ENCODE results near the gene MYL12A.

The MYL12A gene

GRCh38 chr18:3283253-3283863 is 35.8 kb downstream of the MYL12A start:
- TF ChIP-seq, protein P1, sequence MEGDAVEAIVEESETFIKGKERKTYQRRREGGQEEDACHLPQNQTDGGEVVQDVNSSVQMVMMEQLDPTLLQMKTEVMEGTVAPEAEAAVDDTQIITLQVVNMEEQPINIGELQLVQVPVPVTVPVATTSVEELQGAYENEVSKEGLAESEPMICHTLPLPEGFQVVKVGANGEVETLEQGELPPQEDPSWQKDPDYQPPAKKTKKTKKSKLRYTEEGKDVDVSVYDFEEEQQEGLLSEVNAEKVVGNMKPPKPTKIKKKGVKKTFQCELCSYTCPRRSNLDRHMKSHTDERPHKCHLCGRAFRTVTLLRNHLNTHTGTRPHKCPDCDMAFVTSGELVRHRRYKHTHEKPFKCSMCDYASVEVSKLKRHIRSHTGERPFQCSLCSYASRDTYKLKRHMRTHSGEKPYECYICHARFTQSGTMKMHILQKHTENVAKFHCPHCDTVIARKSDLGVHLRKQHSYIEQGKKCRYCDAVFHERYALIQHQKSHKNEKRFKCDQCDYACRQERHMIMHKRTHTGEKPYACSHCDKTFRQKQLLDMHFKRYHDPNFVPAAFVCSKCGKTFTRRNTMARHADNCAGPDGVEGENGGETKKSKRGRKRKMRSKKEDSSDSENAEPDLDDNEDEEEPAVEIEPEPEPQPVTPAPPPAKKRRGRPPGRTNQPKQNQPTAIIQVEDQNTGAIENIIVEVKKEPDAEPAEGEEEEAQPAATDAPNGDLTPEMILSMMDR (IDR thresholded peaks at IDR 0.05; ENCODE audit: insufficient read depth, low read depth, low read length, missing control alignments): no peak
- no peak for DNase-seq (ENCODE audit: low read depth)
- no peak overlapping the region for H3K4me3 ChIP-seq (ENCODE audit: low read length)

DNA sequence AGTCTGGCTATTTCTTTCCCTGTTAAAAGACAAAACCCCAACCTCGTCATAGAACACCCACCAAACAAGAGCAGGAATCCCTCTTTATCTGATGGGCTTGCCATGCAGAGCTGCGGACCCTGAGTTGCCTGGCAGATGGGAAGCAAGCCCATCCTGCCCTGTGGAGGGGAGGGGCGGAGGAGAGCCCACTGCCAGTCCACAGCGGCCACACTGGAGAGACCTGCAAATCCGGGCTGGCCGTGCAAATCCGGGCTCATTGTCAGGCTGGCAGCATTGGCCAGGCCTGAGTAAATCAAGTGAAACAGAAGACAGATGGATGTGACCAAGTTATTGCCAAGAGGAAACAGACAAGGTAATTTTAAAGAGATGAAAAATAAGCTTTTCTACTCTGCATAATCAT is 36.3 kb downstream of the MYL12A start:
- no peak for DNase-seq (ENCODE audit: low read depth)
- TF ChIP-seq, protein P1 (IDR thresholded peaks at IDR 0.05; ENCODE audit: insufficient read depth, low read depth, low read length, missing control alignments): no peak
- H3K4me3 ChIP-seq (ENCODE audit: low read length): no peak overlapping the region

- TF ChIP-seq, protein P1 (IDR thresholded peaks at IDR 0.05; ENCODE audit: insufficient read depth, low read depth, low read length, missing control alignments): no peak
- H3K4me3 ChIP-seq (ENCODE audit: low read length): no peak overlapping the region
- DNase-seq (ENCODE audit: low read depth): no peak
Measured at GRCh38 chr18:3284501-3284900, 36.9 kb downstream of the MYL12A start.

- H3K4me3 ChIP-seq (ENCODE audit: low read length): no peak overlapping the region
- DNase-seq (ENCODE audit: low read depth): no peak
- TF ChIP-seq, protein P1 (IDR thresholded peaks at IDR 0.05; ENCODE audit: insufficient read depth, low read depth, low read length, missing control alignments): no peak
Measured at GRCh38 chr18:3286159-3286558, 38.6 kb downstream of the MYL12A start.

GRCh38 chr18:3293196-3293951 is 45.8 kb downstream of the MYL12A start:
- TF ChIP-seq, protein P1 (IDR thresholded peaks at IDR 0.05; ENCODE audit: insufficient read depth, low read depth, low read length, missing control alignments): no peak
- DNase-seq (ENCODE audit: low read depth): no peak
- no peak overlapping the region for H3K4me3 ChIP-seq (ENCODE audit: low read length)

DNA sequence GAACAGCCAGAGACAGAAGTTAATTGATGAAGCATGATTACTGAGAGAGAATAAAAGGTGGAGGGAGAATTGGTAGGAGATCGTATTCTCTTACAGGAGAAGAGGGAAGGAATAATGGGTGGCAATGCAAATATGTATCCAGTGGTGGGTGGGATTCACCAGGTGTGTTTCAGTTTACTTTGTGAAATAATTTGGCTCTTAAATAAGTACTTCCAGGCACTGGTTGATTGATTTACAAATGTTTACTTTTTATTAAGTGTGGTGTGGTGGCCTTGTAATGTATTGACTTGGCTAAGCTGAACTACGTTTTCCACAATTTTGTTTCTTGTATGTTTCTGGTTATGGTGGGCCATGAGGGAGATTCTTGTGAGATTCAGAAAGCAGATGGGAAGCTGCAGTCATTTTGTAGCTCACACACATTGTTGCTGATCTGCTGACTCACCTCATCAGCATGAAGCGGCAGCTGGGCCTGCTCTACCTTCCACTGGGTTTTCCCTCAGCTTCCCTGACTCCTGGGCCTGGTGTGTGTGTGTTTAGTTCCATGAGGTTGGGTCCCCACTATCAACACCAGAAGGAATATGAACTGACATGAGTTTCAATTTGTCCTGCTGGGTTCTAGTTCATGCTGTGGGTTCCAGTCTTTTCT is 47.0 kb downstream of the MYL12A start:
- DNase-seq (ENCODE audit: low read depth): peak; percentile 42
- TF ChIP-seq, protein P1 (IDR thresholded peaks at IDR 0.05; ENCODE audit: insufficient read depth, low read depth, low read length, missing control alignments): no peak
- no peak overlapping the region for H3K4me3 ChIP-seq (ENCODE audit: low read length)
